HG03060 (cell line): ENCODE data around the gene COPS9.

Experiments used
- ATAC-seq: cut with Tn5 transposase; IDR thresholded peaks from one replicate; pipeline ENCODE4 v1.9.1; 2021; ENCODE audit warnings: low read depth, moderate number of reproducible peaks; ENCODE audit not compliant: unreplicated experiment

The COPS9 gene

GRCh38 chr2:240151477-240152031 lies 15.4 kb upstream of the COPS9 start:
- no peak for ATAC-seq

GRCh38 chr2:240149943-240150784 lies 14.1 kb upstream of the COPS9 start:
- no peak for ATAC-seq

- ATAC-seq, result no peak
These were observed 11.9 kb upstream of the COPS9 start for GRCh38 chr2:240147911-240148587.

GRCh38 chr2:240147382-240147781 lies 11.3 kb upstream of the COPS9 start:
- ATAC-seq, result no peak

GRCh38 chr2:240146627-240147278 lies 10.6 kb upstream of the COPS9 start:
- no peak for ATAC-seq

- ATAC-seq, result no peak
These were observed 10.0 kb upstream of the COPS9 start for GRCh38 chr2:240146141-240146561.

- no peak for ATAC-seq
These were observed 9.4 kb upstream of the COPS9 start for GRCh38 chr2:240145461-240145860.

- ATAC-seq, result no peak
These were observed 8.7 kb upstream of the COPS9 start for GRCh38 chr2:240144649-240145261.

GRCh38 chr2:240143801-240144648 lies 7.9 kb upstream of the COPS9 start:
- no peak for ATAC-seq

- no peak for ATAC-seq
These were observed 7.2 kb upstream of the COPS9 start for GRCh38 chr2:240143276-240143675.

GRCh38 chr2:240142859-240143258 lies 6.8 kb upstream of the COPS9 start:
- ATAC-seq, result no peak

- no peak for ATAC-seq
These were observed 6.2 kb upstream of the COPS9 start for GRCh38 chr2:240142256-240142775.

- ATAC-seq, result no peak
These were observed 5.6 kb upstream of the COPS9 start for GRCh38 chr2:240141736-240142135.

- ATAC-seq, result no peak
These were observed 4.8 kb upstream of the COPS9 start for GRCh38 chr2:240140920-240141319.

GRCh38 chr2:240140511-240140910 lies 4.4 kb upstream of the COPS9 start, which contains the start of gene OTOS:
OTOS (minus strand) TSS chr2:240140658; CDS start chr2:240140326, 332 bp downstream.
- no peak for ATAC-seq

- ATAC-seq, result no peak
These were observed 3.7 kb upstream of the COPS9 start for GRCh38 chr2:240139666-240140393.

GRCh38 chr2:240139011-240139441 lies 2.9 kb upstream of the COPS9 start:
- no peak for ATAC-seq

- ATAC-seq, result no peak
These were observed 2.3 kb upstream of the COPS9 start for GRCh38 chr2:240138254-240138984.
